Glutamatergic neuron (in vitro differentiated cells): ENCODE measurements around the gene ZSCAN18. TPM values are rescaled to one million over a fixed set of nuclear protein-coding genes. Genes with fewer than 3 reads are reported as not detected.

Source experiments
- DNase-seq: peaks from one replicate; pipeline ENCODE4 v3.0.0; 2022
- H3K27ac Mint-ChIP-seq: one replicate; pipeline ENCODE4 v1.8.0; 2020; ENCODE audit warnings: mild to moderate bottlenecking, mixed read lengths, inconsistent platforms; ENCODE audit not compliant: unreplicated experiment
- H3K27me3 Mint-ChIP-seq: one replicate; pipeline ENCODE4 v1.8.0; 2020; ENCODE audit warnings: mild to moderate bottlenecking, moderate library complexity, mixed read lengths, inconsistent platforms; ENCODE audit not compliant: unreplicated experiment
- H3K36me3 Mint-ChIP-seq: one replicate; pipeline ENCODE4 v1.8.0; 2020; ENCODE audit warnings: mild to moderate bottlenecking, mixed read lengths, inconsistent platforms; ENCODE audit not compliant: unreplicated experiment
- H3K4me1 Mint-ChIP-seq: one replicate; pipeline ENCODE4 v1.8.0; 2020; ENCODE audit warnings: mild to moderate bottlenecking, low read depth, mixed read lengths, inconsistent platforms; ENCODE audit not compliant: unreplicated experiment
- H3K4me3 Mint-ChIP-seq: one replicate; pipeline ENCODE4 v1.8.0; 2020; ENCODE audit warnings: mild to moderate bottlenecking, mixed read lengths, inconsistent platforms; ENCODE audit not compliant: unreplicated experiment
- H3K9me3 Mint-ChIP-seq: one replicate; pipeline ENCODE4 v1.8.0; 2020; ENCODE audit warnings: mild to moderate bottlenecking, moderate library complexity, mixed read lengths, inconsistent platforms; ENCODE audit not compliant: unreplicated experiment
- total RNA-seq: library from RNA; stranded (reverse); fragmentation: NEBNext Ultra II Directional; extraction: Animal tissue kit (Norgen Biotek cat#: 25700); gene quantifications from one replicate; pipeline ENCODE4 v1.2.1, GENCODE V29; 2021; ENCODE audit not compliant: unreplicated experiment
- TF ChIP-seq, protein P1 (sequence below): fragments of 200-600 bp; sonication (generic); IDR thresholded peaks from one replicate; pipeline ENCODE4 v1.5.0; 2021; ENCODE audit not compliant: partially characterized antibody, unreplicated experiment

The ZSCAN18 gene
- total RNA-seq, 1 donor from 2014 or later, result 66.7 TPM

DNA sequence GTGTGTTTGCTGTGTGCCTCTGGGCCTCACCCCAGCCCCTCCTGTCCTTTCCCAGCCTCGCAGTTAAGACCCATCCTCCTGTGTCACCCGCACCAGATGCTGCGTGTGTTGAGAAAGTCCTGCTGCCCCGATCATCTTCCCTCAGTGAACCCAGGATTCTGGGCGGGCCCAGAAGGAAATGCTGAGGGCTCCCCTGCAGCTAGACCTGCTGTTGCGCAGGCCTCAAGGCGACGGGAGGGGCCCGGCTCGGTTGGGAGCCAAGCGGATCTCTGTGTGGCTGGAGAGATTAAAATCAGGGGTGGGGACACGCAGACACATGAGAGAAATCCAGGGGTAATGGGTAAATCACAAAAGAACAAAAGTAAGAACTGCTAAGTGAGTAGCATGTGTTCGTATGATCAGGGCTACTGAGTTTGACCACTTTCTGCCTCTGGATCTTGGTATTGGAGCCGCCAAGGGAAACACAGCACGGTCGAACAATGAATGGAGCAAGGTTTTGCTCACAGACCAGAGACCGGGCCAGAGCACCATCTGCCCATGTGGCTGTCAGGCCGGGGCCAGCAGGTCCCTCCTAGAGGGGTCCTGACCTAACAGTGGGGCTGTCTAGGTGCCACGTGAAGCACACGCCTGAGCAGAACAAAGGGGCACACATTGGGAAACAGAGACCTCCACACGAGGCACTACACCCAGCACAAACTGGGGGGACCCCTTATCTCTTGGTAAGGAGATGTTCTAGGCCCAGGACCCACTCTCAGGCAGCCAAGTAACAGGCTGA, 57.1 kb downstream of the ZSCAN18 start:
- no peak overlapping the region for H3K27ac Mint-ChIP-seq
- peaks cover 2% of the 10 kb centered on the region for H3K4me1 Mint-ChIP-seq
- H3K9me3 Mint-ChIP-seq, result peaks cover 13% of the 10 kb centered on the region
- TF ChIP-seq, protein P1, sequence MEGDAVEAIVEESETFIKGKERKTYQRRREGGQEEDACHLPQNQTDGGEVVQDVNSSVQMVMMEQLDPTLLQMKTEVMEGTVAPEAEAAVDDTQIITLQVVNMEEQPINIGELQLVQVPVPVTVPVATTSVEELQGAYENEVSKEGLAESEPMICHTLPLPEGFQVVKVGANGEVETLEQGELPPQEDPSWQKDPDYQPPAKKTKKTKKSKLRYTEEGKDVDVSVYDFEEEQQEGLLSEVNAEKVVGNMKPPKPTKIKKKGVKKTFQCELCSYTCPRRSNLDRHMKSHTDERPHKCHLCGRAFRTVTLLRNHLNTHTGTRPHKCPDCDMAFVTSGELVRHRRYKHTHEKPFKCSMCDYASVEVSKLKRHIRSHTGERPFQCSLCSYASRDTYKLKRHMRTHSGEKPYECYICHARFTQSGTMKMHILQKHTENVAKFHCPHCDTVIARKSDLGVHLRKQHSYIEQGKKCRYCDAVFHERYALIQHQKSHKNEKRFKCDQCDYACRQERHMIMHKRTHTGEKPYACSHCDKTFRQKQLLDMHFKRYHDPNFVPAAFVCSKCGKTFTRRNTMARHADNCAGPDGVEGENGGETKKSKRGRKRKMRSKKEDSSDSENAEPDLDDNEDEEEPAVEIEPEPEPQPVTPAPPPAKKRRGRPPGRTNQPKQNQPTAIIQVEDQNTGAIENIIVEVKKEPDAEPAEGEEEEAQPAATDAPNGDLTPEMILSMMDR, result no peak
- H3K27me3 Mint-ChIP-seq, result peaks cover 12% of the 10 kb centered on the region
- H3K36me3 Mint-ChIP-seq, result peaks cover 19% of the 10 kb centered on the region
- no peak for DNase-seq
- H3K4me3 Mint-ChIP-seq, result no peak overlapping the region

DNA sequence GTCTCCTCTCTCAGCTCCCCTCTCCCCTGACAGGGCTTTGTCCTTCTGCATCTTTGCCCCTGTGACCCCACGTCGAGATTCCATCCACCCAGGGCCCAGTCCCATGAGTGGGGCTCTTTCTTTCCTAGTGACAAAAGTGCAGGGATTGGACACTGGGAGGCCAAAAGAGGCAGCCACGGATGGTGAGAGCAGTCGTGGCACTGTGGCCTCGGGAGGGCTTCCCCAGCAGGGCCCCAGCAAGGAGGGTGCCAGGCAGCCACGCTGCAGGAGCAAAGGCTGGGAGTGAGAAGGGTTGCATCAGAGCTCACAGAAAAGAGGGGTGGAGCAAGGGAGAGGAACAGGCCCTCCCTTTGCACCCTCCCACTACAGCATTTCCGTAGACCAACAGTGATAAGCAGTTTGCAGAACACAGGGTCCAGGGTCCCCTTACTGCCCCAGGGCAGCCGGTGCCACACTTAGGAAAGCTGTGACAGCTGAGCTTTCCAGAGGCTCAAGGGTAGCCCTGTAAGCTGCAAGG, 59.3 kb downstream of the ZSCAN18 start:
- Mint-ChIP-seq H3K27ac (no peak overlapping the region), H3K36me3 (peaks cover 16% of the 10 kb centered on the region), H3K27me3 (peaks cover 13% of the 10 kb centered on the region), H3K9me3 (peaks cover 11% of the 10 kb centered on the region), H3K4me1 (peaks cover 6% of the 10 kb centered on the region), H3K4me3 (no peak overlapping the region)
- no peak for DNase-seq
- TF ChIP-seq, protein P1, result no peak

DNA sequence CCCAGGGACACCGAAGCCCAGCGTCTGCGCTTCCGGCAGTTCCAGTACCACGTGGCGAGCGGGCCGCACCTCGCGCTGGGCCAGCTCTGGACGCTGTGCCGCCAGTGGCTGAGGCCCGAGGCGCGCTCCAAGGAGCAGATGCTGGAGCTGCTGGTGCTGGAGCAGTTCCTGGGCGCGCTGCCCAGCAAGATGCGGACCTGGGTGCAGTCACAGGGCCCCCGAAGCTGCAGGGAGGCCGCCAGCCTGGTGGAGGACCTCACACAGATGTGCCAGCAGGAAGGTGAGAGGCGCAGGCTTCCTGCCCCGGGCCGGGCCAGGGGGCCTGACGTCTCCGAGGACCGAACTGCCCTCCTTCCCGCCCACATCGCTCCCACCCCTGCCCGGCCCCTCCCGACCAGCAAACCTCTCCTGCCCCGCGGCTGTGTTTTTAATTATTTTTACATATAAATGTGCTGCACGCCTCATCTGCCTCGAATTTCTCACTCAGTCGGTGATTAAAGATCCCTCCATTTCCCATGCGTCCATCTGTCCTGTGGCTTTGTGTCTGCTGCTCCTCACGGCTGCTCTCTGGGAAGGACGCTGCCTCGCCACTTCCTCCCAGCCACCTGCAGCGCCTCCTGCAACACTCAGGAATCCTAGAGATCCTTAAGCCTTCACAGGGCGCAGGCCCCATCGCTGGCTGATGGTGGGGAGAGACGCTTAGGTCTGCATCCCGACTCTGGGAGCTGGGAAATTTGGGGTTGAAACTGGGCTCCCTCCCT, 59.9 kb downstream of the ZSCAN18 start:
- Mint-ChIP-seq H3K27me3 (peaks cover 11% of the 10 kb centered on the region), H3K4me3 (peak overlapping the region; percentile 38), H3K27ac (peak overlapping the region; percentile 62), H3K4me1 (peaks cover 6% of the 10 kb centered on the region), H3K9me3 (peaks cover 7% of the 10 kb centered on the region), H3K36me3 (peaks cover 16% of the 10 kb centered on the region)
- no peak for DNase-seq
- TF ChIP-seq, protein P1, result no peak

DNA sequence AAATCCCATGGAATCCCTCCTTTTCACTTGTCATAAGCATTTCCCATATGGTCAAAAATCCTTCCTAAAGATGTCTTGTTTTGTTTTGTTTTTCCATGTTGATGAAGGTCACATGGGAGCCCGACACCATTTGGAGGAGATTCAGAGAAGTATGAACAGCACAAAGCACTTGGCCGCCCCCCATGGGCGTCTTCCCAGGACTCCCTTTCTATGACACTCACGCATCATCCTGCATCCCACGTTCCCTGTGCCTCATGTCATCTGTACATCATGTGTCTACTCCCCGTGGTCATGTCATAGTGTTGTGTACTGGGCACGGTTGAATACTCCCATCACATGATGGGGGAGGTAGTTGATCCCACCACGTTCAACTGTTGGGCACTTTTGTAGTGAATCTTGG, 62.2 kb downstream of the ZSCAN18 start:
- H3K4me3 Mint-ChIP-seq, result peak overlapping the region; percentile 47
- H3K36me3 Mint-ChIP-seq, result peaks cover 14% of the 10 kb centered on the region
- peaks cover 8% of the 10 kb centered on the region for H3K9me3 Mint-ChIP-seq
- H3K4me1 Mint-ChIP-seq, result peaks cover 6% of the 10 kb centered on the region
- H3K27ac Mint-ChIP-seq, result peak overlapping the region; percentile 8
- H3K27me3 Mint-ChIP-seq, result peaks cover 6% of the 10 kb centered on the region
- TF ChIP-seq, protein P1, result no peak
- no peak for DNase-seq

DNA sequence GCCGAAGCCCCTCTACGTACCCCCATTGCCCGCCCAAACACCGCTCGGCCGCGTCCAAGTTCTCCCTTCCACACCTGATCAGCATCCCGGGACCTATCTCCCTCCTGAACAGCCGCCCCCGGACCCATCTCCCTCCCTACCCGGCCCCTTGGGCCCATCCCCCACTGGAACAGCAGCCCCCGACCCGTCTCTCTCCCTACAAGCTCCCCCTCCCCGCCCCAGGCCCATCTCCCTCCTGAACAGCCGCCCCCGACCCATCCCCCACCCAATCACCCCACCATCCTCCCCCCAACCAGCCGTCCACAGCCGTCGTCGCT, 63.6 kb downstream of the ZSCAN18 start:
- TF ChIP-seq, protein P1, result no peak
- Mint-ChIP-seq H3K27me3 (peaks cover 9% of the 10 kb centered on the region), H3K4me1 (peaks cover 6% of the 10 kb centered on the region), H3K4me3 (peak overlapping the region; percentile 68), H3K36me3 (peaks cover 12% of the 10 kb centered on the region), H3K27ac (no peak overlapping the region), H3K9me3 (peaks cover 8% of the 10 kb centered on the region)
- DNase-seq, result peak; percentile 47
